Measurements from ENCODE around the gene OR52N5.

- no peak for TF ChIP-seq CEBPB (IDR thresholded peaks at IDR 0.05)
- no peak for TF ChIP-seq RFX5 (IDR thresholded peaks at IDR 0.05)
- TF ChIP-seq POLR2A (IDR thresholded peaks at IDR 0.05; ENCODE audit: low read length), result no peak
- TF ChIP-seq CTCF (IDR thresholded peaks at IDR 0.05), result no peak
- no peak for TF ChIP-seq MAZ (IDR thresholded peaks at IDR 0.05; ENCODE audit: borderline replicate concordance, low read depth, low read length)
- no peak for TF ChIP-seq BHLHE40 (IDR thresholded peaks at IDR 0.05; ENCODE audit: low read depth, low read length)
- TF ChIP-seq E2F6 (IDR thresholded peaks at IDR 0.05; ENCODE audit: borderline replicate concordance, low read depth), result no peak
- no peak for TF ChIP-seq CHD4 (IDR thresholded peaks at IDR 0.05; ENCODE audit: borderline replicate concordance)
- TF ChIP-seq USF2 (IDR thresholded peaks at IDR 0.05), result no peak
- no peak for TF ChIP-seq SREBF2 (IDR thresholded peaks at IDR 0.05)
Measured at GRCh38 chr11:5803982-5804381, 20.8 kb upstream of the OR52N5 start.
